GM12865 (cell line): ENCODE data around the gene CD302.

ENCODE experiments used
- DNase-seq: peaks from one replicate; pipeline ENCODE4 v3.0.0; 2010; ENCODE audit warnings: low read depth
- H3K4me3 ChIP-seq: 2 replicates; pipeline ENCODE4 v1.5.1; 2011; ENCODE audit warnings: mild to moderate bottlenecking, low read depth, low read length, control low read depth
- CTCF ChIP-seq: IDR thresholded peaks from 2 replicates; pipeline ENCODE4 v1.5.1; 2011; ENCODE audit warnings: low read length, control low read depth, low read depth, inconsistent platforms; ENCODE audit not compliant: insufficient read depth; ENCODE audit errors: missing control alignments

CD302 gene

DNA sequence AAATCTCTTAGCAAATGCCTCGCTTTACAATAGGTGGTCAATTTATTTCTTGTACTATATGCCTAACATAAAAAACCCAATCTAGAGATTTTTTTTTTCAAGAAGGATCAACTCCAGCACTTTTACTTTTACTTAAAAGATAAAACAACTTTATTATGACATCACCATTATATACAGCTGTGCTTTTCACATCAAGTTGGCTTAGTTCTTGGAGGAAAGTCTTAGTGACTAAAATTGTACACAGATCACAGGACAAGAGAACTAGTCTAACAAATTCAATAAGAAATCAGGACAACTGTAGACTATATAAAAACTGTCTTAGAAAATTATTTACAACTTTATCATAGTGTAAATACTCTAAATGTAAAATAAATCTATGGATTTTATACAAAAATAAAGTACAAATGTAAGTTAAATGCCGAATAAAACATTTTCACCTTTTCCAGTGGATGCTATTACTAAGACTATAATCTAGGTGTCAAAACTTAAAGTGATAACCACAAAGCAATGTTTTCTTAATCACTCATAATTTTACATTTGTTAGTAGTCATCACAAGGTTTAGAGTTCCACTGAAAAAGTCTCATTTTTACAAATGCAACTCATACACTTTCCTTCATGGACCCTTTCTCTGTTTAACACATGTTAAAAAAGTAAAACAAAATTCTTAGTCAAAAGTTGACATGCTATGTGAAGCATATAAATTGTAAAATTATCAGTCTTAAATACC, 5.4 kb upstream of the CD302 start:
- DNase-seq: no peak
- no peak for TF ChIP-seq CTCF

GRCh38 chr2:159802673-159803072, 4.7 kb upstream of the CD302 start:
- no peak for DNase-seq
- no peak overlapping the region for H3K4me3 ChIP-seq
- TF ChIP-seq CTCF: no peak

More for the DNA sequence above, 5.4 kb upstream of the CD302 start:
- H3K4me3 ChIP-seq: no peak overlapping the region

GRCh38 chr2:159799833-159800232, 1.8 kb upstream of the CD302 start:
- TF ChIP-seq CTCF: no peak
- no peak overlapping the region for H3K4me3 ChIP-seq
- no peak for DNase-seq

DNA sequence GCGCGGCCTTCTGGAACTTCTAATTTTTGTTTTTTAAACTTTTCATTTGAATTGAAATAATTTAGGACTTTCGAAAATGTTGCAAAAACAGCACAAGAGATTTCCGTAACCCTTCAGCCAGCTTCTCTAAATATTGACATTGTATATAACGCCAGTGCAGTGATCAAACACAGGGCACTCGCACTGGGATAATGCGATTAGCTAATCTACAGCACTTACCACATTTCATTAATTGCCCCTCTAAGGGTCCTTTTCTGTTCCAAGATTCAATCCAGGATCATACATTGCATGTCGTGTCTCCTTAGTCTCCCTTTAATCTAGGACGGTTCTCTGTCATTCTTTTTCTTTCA, 343 bp upstream of the CD302 start:
- peak overlapping the region; percentile 59 for H3K4me3 ChIP-seq
- DNase-seq: no peak
- no peak for TF ChIP-seq CTCF

- DNase-seq: no peak
- peak overlapping the region; percentile 59 for H3K4me3 ChIP-seq
- TF ChIP-seq CTCF: no peak
Observed at GRCh38 chr2:159797225-159797542, 824 bp downstream of the CD302 start.

DNA sequence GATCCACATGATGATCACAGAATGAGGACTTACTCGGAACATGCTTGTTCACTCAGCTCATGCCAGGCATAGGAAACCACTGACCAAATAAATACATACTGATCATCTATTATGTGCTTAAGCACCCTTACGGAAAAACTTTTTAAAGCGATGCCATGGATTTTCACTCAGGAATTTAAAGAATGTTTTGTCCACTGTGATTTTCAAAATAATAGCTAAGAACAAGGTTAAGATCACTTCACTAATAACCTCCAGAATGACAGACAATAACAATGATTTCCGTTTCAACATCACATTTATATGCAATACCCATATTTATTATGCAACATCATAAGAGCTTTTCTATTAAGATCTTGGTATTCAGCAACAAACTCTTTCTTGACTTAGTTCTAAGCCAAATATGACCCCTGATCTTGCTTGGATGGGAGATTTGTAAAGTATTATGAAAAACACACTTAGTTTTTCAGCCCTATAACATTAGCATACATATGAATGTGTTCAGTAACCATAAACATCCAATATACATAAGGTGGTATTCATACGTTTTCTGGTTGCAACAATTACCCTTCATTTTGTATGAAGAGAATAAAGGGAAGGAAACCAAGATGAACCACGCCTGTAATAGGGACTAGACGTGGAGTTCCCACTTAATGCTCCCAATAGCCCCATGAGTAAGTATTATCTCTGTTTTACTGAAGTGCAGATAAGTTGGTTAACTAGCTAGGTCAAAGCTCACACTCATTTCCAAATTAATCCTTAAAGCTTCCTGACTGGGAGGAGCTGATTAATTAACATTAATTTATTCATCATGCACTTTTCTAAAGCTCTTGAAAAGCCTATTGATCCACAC, 1.9 kb downstream of the CD302 start:
- H3K4me3 ChIP-seq: no peak overlapping the region
- DNase-seq: no peak
- no peak for TF ChIP-seq CTCF
